ENCODE results near the gene PTPRF.

Gene PTPRF

GRCh38 chr1:43530483-43531106, at the start of gene PTPRF:
Gene PTPRF (plus strand): TSS chr1:43530883. CDS start chr1:43545076, 14,193 bp downstream.
- TF ChIP-seq CTCF (IDR thresholded peaks at IDR 0.05; ENCODE audit: borderline replicate concordance, control extremely low read depth, extremely low read depth, insufficient read depth, missing control alignments), result no peak
- peak; percentile 71 for DNase-seq (ENCODE audit: low spot score)
- in situ Hi-C loops (cut with MboI; ENCODE audit: low sequenced_read_pairs, unreplicated experiment), result loop anchor here (25.0 kb wide), 1 partner anchor 407 kb away; the partner anchor contains the start of genes ARTN and IPO13

- no peak for DNase-seq (ENCODE audit: low spot score)
- in situ Hi-C loops (cut with MboI; ENCODE audit: low sequenced_read_pairs, unreplicated experiment), result no loop called here
Observed at GRCh38 chr1:43481491-43481890, 49.2 kb upstream of the PTPRF start.

GRCh38 chr1:43482215-43482614, 48.5 kb upstream of the PTPRF start:
- TF ChIP-seq CTCF (IDR thresholded peaks at IDR 0.05; ENCODE audit: borderline replicate concordance, control extremely low read depth, extremely low read depth, insufficient read depth, missing control alignments), result no peak
- in situ Hi-C loops (cut with MboI; ENCODE audit: low sequenced_read_pairs, unreplicated experiment), result no loop called here
- DNase-seq (ENCODE audit: low spot score), result no peak

More at GRCh38 chr1:43481491-43481890, 49.2 kb upstream of the PTPRF start:
- TF ChIP-seq CTCF (IDR thresholded peaks at IDR 0.05; ENCODE audit: borderline replicate concordance, control extremely low read depth, extremely low read depth, insufficient read depth, missing control alignments), result no peak

- in situ Hi-C loops (cut with MboI; ENCODE audit: low sequenced_read_pairs, unreplicated experiment), result no loop called here
- DNase-seq (ENCODE audit: low spot score), result no peak
- TF ChIP-seq CTCF (IDR thresholded peaks at IDR 0.05; ENCODE audit: borderline replicate concordance, control extremely low read depth, extremely low read depth, insufficient read depth, missing control alignments), result no peak
Observed at GRCh38 chr1:43484367-43484766, 46.3 kb upstream of the PTPRF start.

- in situ Hi-C loops (cut with MboI; ENCODE audit: low sequenced_read_pairs, unreplicated experiment), result no loop called here
Observed at GRCh38 chr1:43488165-43488564, 42.5 kb upstream of the PTPRF start.

GRCh38 chr1:43491061-43491460, 39.6 kb upstream of the PTPRF start:
- in situ Hi-C loops (cut with MboI; ENCODE audit: low sequenced_read_pairs, unreplicated experiment), result no loop called here
- TF ChIP-seq CTCF (IDR thresholded peaks at IDR 0.05; ENCODE audit: borderline replicate concordance, control extremely low read depth, extremely low read depth, insufficient read depth, missing control alignments), result no peak
- no peak for DNase-seq (ENCODE audit: low spot score)

More at GRCh38 chr1:43488165-43488564, 42.5 kb upstream of the PTPRF start:
- TF ChIP-seq CTCF (IDR thresholded peaks at IDR 0.05; ENCODE audit: borderline replicate concordance, control extremely low read depth, extremely low read depth, insufficient read depth, missing control alignments), result no peak
- no peak for DNase-seq (ENCODE audit: low spot score)
